ENCODE data around the gene GALNTL6. TPM values are rescaled to one million over a fixed set of nuclear protein-coding genes. Genes with fewer than 3 reads are reported as not detected.

Gene GALNTL6
- total RNA-seq, 1 experiment from 2014 or later = not detected

DNA sequence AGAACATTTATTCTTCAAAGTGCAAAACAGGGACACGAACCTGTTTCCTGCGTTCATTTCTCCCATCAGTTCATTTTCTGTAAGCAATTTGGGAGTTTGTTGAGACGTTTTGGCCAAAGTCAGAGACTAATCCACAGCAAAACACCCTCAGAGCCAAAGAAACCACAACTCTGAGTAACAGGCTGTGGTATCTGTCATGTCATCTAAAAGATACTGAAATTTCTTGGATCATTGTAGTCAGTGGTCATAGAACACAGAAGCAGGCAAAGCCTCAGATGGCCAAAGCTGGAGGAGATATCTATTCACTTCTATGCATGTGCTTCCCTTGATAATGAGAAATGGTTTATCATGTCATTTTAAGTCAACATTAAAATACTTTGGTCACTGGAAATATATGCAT is 869.8 kb downstream of the GALNTL6 start:
- Histone ChIP-seq H3K4me2 (no peak overlapping the region), H3K27me3 (ENCODE audit: insufficient read depth, low read depth) (no peaks in the 10 kb centered on the region), H3K4me1 (replicated peaks; ENCODE audit: insufficient read depth) (no peaks in the 10 kb centered on the region), H3K9me3 (ENCODE audit: insufficient read depth, low read depth) (no peaks in the 10 kb centered on the region), H3K9me2 (ENCODE audit: insufficient read depth) (no peaks in the 10 kb centered on the region), H2AFZ (no peak overlapping the region), H4K20me1 (ENCODE audit: insufficient read depth) (no peaks in the 10 kb centered on the region), H3K4me3 (no peak overlapping the region), H3F3A (ENCODE audit: insufficient read depth, low read depth) (no peaks in the 10 kb centered on the region), H3K36me3 (ENCODE audit: low read depth) (no peaks in the 10 kb centered on the region), H3K79me2 (ENCODE audit: low read depth) (no peaks in the 10 kb centered on the region), H3K27ac (no peak overlapping the region)
- BruUV-seq (replicated peaks) = no TSS peak
- intact Hi-C loops (cut with micrococcal nuclease; ENCODE audit: unreplicated experiment) = no loop called here
- CTCF ChIA-PET = no interaction called here
- POLR2A ChIA-PET (ENCODE audit: unreplicated experiment) = no interaction called here
- no peak for DNase-seq
- TF ChIP-seq, protein P1, sequence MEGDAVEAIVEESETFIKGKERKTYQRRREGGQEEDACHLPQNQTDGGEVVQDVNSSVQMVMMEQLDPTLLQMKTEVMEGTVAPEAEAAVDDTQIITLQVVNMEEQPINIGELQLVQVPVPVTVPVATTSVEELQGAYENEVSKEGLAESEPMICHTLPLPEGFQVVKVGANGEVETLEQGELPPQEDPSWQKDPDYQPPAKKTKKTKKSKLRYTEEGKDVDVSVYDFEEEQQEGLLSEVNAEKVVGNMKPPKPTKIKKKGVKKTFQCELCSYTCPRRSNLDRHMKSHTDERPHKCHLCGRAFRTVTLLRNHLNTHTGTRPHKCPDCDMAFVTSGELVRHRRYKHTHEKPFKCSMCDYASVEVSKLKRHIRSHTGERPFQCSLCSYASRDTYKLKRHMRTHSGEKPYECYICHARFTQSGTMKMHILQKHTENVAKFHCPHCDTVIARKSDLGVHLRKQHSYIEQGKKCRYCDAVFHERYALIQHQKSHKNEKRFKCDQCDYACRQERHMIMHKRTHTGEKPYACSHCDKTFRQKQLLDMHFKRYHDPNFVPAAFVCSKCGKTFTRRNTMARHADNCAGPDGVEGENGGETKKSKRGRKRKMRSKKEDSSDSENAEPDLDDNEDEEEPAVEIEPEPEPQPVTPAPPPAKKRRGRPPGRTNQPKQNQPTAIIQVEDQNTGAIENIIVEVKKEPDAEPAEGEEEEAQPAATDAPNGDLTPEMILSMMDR (conservative IDR thresholded peaks at IDR 0.05) = no peak
- TF ChIP-seq EZH2 (IDR thresholded peaks at IDR 0.05; ENCODE audit: low read depth) = no peak

DNA sequence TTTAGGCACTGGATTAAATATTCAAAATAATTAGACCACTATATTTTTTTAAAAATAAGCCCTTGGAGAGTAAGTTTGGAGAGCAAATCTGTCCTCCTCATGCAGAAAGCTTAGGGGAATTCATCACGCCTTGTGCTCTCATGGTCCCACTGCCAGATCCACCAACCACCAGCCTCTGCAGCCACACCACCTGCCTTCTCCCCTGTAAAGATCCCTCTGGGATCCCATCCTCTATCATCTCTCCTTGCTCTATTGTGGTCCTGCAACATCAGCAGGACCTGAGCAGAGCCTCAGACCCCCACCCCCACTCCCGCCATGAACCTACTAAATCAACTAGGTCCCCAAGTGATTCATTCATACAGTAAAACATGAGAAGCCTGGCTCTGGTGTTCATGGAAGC is 872.8 kb downstream of the GALNTL6 start:
- BruUV-seq (replicated peaks) = no TSS peak
- no peaks in the 10 kb centered on the region for H3K9me2 ChIP-seq (ENCODE audit: insufficient read depth)
- H3K27me3 ChIP-seq (ENCODE audit: insufficient read depth, low read depth) = no peaks in the 10 kb centered on the region
- no peaks in the 10 kb centered on the region for H3K79me2 ChIP-seq (ENCODE audit: low read depth)
- intact Hi-C loops (cut with micrococcal nuclease; ENCODE audit: unreplicated experiment) = no loop called here
- no peak overlapping the region for H3K4me2 ChIP-seq
- no peaks in the 10 kb centered on the region for H3K9me3 ChIP-seq (ENCODE audit: insufficient read depth, low read depth)
- no peaks in the 10 kb centered on the region for H3K36me3 ChIP-seq (ENCODE audit: low read depth)
- ChIA-PET POLR2A (ENCODE audit: unreplicated experiment) (no interaction called here), CTCF (no interaction called here)
- H4K20me1 ChIP-seq (ENCODE audit: insufficient read depth) = no peaks in the 10 kb centered on the region
- TF ChIP-seq, protein P1 (conservative IDR thresholded peaks at IDR 0.05) = no peak
- no peak for TF ChIP-seq EZH2 (IDR thresholded peaks at IDR 0.05; ENCODE audit: low read depth)
- H3F3A ChIP-seq (ENCODE audit: insufficient read depth, low read depth) = no peaks in the 10 kb centered on the region
- no peak for DNase-seq
- no peak overlapping the region for H2AFZ ChIP-seq
- no peaks in the 10 kb centered on the region for H3K4me1 ChIP-seq (replicated peaks; ENCODE audit: insufficient read depth)
- no peak overlapping the region for H3K27ac ChIP-seq
- no peak overlapping the region for H3K4me3 ChIP-seq

DNA sequence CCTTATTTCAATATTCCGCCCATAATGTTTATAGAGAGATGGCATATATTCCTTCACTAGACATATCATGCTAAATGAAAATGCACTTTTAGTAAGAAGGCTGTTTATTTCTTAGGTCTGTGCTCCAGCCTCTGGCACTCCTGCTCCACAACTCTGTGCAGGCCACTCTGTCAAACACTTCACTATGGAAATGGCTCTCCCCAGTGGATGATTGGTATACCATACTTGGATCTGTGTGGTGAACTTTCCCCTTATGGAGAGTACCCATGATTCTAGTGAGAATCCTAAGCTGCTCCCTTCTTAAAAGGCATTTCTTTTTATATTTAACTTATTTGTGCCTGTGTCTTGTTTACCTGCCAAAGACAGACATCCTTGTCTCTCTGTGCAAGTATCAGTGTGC is 875.3 kb downstream of the GALNTL6 start:
- H3K9me3 ChIP-seq (ENCODE audit: insufficient read depth, low read depth) = no peaks in the 10 kb centered on the region
- H3K27me3 ChIP-seq (ENCODE audit: insufficient read depth, low read depth) = no peaks in the 10 kb centered on the region
- no peaks in the 10 kb centered on the region for H3K9me2 ChIP-seq (ENCODE audit: insufficient read depth)
- POLR2A ChIA-PET (ENCODE audit: unreplicated experiment) = no interaction called here
- no peak overlapping the region for H2AFZ ChIP-seq
- no peaks in the 10 kb centered on the region for H3K4me1 ChIP-seq (replicated peaks; ENCODE audit: insufficient read depth)
- TF ChIP-seq, protein P1 (conservative IDR thresholded peaks at IDR 0.05) = no peak
- no peak for TF ChIP-seq EZH2 (IDR thresholded peaks at IDR 0.05; ENCODE audit: low read depth)
- no peaks in the 10 kb centered on the region for H4K20me1 ChIP-seq (ENCODE audit: insufficient read depth)
- H3K36me3 ChIP-seq (ENCODE audit: low read depth) = no peaks in the 10 kb centered on the region
- no peak overlapping the region for H3K4me2 ChIP-seq
- no peak for DNase-seq
- H3K4me3 ChIP-seq = no peak overlapping the region
- H3K79me2 ChIP-seq (ENCODE audit: low read depth) = no peaks in the 10 kb centered on the region
- H3F3A ChIP-seq (ENCODE audit: insufficient read depth, low read depth) = no peaks in the 10 kb centered on the region
- H3K27ac ChIP-seq = no peak overlapping the region
- no TSS peak for BruUV-seq (replicated peaks)
- CTCF ChIA-PET = no interaction called here
- intact Hi-C loops (cut with micrococcal nuclease; ENCODE audit: unreplicated experiment) = no loop called here
